K562 (cell line): ENCODE measurements around the gene ACCSL.
A peak's percentile ranks its signal among the peaks of the same experiment; 100 is the strongest.

Experiments used
- CTCF ChIP-seq, 3 experiments: IDR thresholded peaks in 2 of 3; conservative IDR thresholded peaks in 1 of 3; 2 replicates each; pipeline ENCODE4 v1.5.1; 2011 to 2012; ENCODE audit warnings: low read length in 3 of 3, mild to moderate bottlenecking in 3 of 3, control low read depth in 2 of 3, improper control_type of control experiment in 1 of 3, inconsistent platforms in 1 of 3, low read depth in 1 of 3, mixed read lengths in 1 of 3, moderate library complexity in 1 of 3; ENCODE audit not compliant: insufficient read depth in 2 of 3
- EP300 ChIP-seq: IDR thresholded peaks from 2 replicates; pipeline ENCODE4 v1.6.1; 2012; ENCODE audit warnings: low read length, improper control_type of control experiment
- HMGXB4 ChIP-seq: sonication (generic); formaldehyde crosslinking; IDR thresholded peaks from 2 replicates; pipeline ENCODE4 v1.8.1; 2023; ENCODE audit warnings: mild to moderate bottlenecking, missing genetic modification reagents
- MXD1 ChIP-seq: fragments of 250-450 bp; sonication (Bioruptor Pico); IDR thresholded peaks from 2 replicates; pipeline ENCODE4 v1.8.0; 2021; ENCODE audit warnings: borderline replicate concordance, mild to moderate bottlenecking, moderate library complexity; ENCODE audit not compliant: poor library complexity, severe bottlenecking
- POLR2AphosphoS5 ChIP-seq: IDR thresholded peaks from 2 replicates; pipeline ENCODE4 v1.6.1; 2011; ENCODE audit warnings: mild to moderate bottlenecking, low read depth, low read length, moderate library complexity; ENCODE audit not compliant: control insufficient read depth, insufficient read depth
- ZNF354B ChIP-seq: fragments of 250-450 bp; sonication (Bioruptor Pico); IDR thresholded peaks from 2 replicates; pipeline ENCODE4 v1.4.0; 2020

DNA sequence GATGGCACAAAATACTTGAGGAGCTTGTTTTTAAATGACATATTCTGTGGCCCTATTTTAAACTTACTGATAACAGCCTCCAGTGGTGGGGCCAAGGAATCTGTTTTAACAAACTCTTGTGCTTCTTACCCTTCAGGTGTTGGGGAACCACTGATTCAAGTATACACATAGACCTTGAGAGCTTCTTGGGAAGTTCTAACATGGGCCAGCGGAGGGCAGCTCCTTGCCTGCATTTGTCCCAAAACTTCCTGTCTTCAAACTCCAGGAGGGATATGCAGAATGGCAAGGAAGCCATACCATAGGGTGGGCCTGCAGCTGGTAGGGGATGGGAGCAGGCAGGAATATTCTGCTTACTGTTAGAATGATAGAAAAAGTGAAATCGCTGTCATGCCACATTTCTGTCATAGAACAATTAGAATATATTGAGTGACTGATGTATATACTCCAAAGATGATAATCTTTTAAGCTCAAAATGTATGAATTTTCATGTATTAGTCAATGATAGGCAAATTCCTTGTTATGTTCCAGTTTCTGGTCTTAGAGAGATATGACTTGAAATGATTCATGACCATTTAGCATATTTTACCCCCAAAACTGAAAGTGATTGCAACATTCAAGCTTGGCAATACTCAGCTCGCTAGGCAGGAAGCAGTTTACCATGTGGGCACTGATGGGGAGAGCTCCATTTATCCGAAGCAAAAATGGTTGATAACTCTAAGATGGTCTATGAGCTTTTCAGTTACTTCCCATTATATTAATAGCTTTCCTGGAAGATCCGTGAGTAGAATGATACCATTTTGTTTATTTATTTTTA is 56.9 kb downstream of the ACCSL start:
- TF ChIP-seq POLR2AphosphoS5 = no peak
- no peak for TF ChIP-seq EP300
- no peak for TF ChIP-seq ZNF354B (CRISPR knock-in tag)
- TF ChIP-seq CTCF (IDR thresholded peaks at IDR 0.05 in 2 of 3, conservative IDR thresholded peaks at IDR 0.05 in 1 of 3; ENCODE audit: insufficient read depth in 2 of 3, low read depth in 1 of 3, low read length in 3 of 3) = peak in 2 of 3 experiments; percentile 19 to 27; a peak in 1 of 6 replicates
- TF ChIP-seq HMGXB4 (CRISPR knock-in tag) = no peak
- no peak for TF ChIP-seq MXD1 (CRISPR knock-in tag)
